Left renal pelvis (tissue), 4 donors: Measurements from ENCODE around the gene PLK3. TPM values are rescaled to one million over a fixed set of nuclear protein-coding genes. Genes with fewer than 3 reads are reported as not detected.
A peak's percentile ranks its signal among the peaks of the same experiment; 100 is the strongest.
"Not testable (repeated sequence)": the region's sequence is repeated elsewhere in the genome, so short reads cannot be mapped to it uniquely, and the experiment has no call there.

ENCODE experiments used
- DNase-seq, 4 donors: peaks; one replicate each; pipeline ENCODE4 v3.0.0-alpha.2; 2013; ENCODE audit warnings: low read depth in 4 of 4, low spot score in 3 of 4
- polyA plus RNA-seq, 4 donors: library from polyadenylated mRNA; unstranded; fragments of 120-200 nt; gene quantifications; one replicate each; pipeline ENCODE4 v1.2.1, GENCODE V29; 2013; ENCODE audit not compliant: insufficient read length in 4 of 4

PLK3 gene
- polyA plus RNA-seq, 4 donors = 5.9 to 16.1 (median 7.3) TPM

GRCh38 chr1:44826375-44827196, 26.4 kb downstream of the PLK3 start:
- no peak for DNase-seq

GRCh38 chr1:44827197-44828002, 27.2 kb downstream of the PLK3 start:
- no peak for DNase-seq

GRCh38 chr1:44828003-44828651, 27.9 kb downstream of the PLK3 start:
- no peak for DNase-seq

GRCh38 chr1:44828841-44829440, 28.8 kb downstream of the PLK3 start:
- no peak for DNase-seq

- DNase-seq = no peak
These were observed 29.6 kb downstream of the PLK3 start for GRCh38 chr1:44829506-44830384.

- no peak for DNase-seq
These were observed 30.7 kb downstream of the PLK3 start for GRCh38 chr1:44830900-44831304.

DNA sequence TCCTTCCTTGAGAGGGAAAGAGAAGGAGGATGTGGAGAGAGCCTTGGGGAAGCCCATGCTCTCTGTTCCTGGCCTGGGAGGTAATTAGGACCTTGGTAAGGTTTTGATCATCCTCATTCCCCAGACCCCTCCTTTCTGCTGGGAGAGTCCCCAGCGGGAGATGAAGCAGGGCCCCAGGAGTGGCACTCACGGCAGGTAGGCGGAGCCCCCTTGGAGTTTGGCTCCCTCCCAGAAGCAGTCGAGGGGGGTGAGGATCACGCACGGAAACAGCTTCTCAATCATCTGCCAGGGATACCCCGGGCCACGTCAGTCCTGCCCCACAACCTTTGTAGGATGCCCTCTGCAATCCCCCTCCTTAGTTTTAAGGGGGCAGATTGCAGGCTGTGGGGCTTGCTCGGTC, 31.3 kb downstream of the PLK3 start:
- no peak for DNase-seq

- no peak for DNase-seq
These were observed 32.0 kb downstream of the PLK3 start for GRCh38 chr1:44832056-44832705.

GRCh38 chr1:44834328-44834727, 34.2 kb downstream of the PLK3 start:
- DNase-seq = no peak

DNA sequence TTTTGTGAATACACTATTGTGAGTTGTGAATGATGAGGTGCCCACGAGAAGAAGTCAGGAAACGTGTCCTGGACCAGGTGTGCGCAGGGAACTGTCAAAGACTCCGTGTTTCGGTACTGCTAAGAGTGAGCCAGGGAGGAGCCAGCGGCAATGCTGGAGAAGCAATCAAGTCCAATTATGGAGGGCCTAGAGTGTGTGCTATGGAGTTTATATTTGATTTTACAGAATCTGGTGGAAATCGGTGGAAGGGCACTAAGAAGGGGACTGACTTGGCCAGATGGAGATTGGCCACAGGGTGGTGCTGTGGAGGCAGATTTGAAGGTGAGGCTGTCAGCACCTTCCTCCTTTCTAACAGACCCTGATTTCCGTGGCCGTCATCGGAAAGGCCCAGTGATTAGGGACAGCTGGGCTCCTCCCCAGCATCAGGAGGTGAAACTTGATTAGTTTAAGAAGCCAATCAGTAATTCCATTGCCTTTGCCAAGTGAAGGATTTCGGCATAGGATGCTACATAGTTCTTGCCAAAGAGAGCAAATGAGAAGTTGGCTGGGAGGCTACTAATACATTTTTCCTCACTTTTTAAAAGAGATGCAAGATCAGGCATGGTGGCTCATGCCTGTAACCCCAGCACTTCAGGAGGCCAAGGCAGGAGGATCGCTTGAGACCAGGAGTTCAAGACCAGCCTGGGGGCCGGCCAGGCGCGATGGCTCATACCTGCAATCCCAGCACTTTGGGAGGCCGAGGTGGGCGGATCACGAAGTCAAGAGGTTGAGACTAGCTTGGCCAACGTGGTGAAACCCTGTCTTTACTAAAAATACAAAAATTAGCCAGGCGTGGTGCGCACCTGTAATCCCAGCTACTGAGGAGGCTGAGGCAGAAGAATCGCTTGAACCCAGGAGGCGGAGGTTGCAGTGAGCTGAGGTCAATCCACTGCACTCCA, 35.8 kb downstream of the PLK3 start:
- DNase-seq = peak in 3 of 4 donors; percentile 48 to 66 (median 63)

GRCh38 chr1:44838294-44838693, 38.1 kb downstream of the PLK3 start:
- not testable (repeated sequence) for DNase-seq

GRCh38 chr1:44839576-44839975, 39.4 kb downstream of the PLK3 start:
- DNase-seq = no peak

- DNase-seq = no peak
These were observed 42.3 kb downstream of the PLK3 start for GRCh38 chr1:44842486-44842861.

- DNase-seq = peak; percentile 68 to 89 (median 78)
These were observed 42.9 kb downstream of the PLK3 start, which contains the start of gene PTCH2 for GRCh38 chr1:44842862-44843655. Gene PTCH2 (minus strand): TSS chr1:44843253. CDS start chr1:44842932, 321 bp downstream.

GRCh38 chr1:44846985-44847384, 46.8 kb downstream of the PLK3 start:
- no peak for DNase-seq

- DNase-seq = no peak
These were observed 47.7 kb downstream of the PLK3 start for GRCh38 chr1:44847845-44848244.

DNA sequence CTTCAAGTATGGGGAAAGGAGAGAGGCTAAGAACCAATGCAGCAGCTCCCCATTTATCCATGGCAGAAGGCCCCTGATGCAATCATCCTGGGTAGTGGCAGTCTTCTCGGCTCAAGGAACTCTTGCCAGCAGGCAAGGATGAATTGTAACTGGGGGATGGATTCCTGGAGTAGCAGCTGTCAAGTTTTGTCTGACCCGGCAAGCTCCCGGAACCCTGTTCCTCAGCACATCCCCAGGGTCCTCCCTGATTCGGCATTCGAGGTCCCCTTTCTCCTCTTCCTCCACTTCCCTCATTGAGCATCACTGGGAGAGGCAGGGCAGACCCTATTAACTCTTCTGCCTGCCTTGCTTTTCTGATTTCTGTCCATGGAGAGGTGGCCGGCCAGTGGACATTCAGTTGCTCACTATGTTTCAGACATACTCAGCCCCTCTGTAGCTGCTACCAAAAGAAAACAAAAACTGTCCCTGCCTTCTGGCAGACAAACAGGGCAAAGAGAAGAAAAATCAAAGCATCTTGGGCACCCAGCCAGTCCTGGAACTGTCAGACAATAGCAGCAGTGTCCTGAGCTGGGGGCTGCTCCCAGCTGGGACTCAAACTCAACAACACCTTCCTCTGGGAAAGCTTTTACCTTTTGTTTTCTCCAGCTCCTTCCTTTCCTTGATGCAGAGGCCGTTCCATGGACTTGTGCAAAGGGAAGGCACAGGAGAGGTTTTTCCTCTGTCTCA, 48.4 kb downstream of the PLK3 start:
- DNase-seq = no peak
